GM12891 (cell line): Measurements from ENCODE around the gene CRY2.

Source experiments
- POLR2A ChIP-seq: IDR thresholded peaks from 2 replicates; pipeline ENCODE4 v1.6.1; 2011; ENCODE audit warnings: low read depth, low read length, control low read depth
- POLR2AphosphoS5 ChIP-seq: IDR thresholded peaks from 2 replicates; pipeline ENCODE4 v1.6.1; 2011; ENCODE audit warnings: low read depth, low read length, control low read depth
- POU2F2 ChIP-seq: IDR thresholded peaks from 2 replicates; pipeline ENCODE4 v1.6.1; 2011; ENCODE audit warnings: low read depth, mild to moderate bottlenecking, control low read depth, low read length, moderate library complexity
- SPI1 ChIP-seq: IDR thresholded peaks from 2 replicates; pipeline ENCODE4 v1.6.1; 2011; ENCODE audit warnings: low read depth, low read length, control low read depth
- TAF1 ChIP-seq: IDR thresholded peaks from 2 replicates; pipeline ENCODE4 v1.6.1; 2011; ENCODE audit warnings: low read depth, low read length, control low read depth

DNA sequence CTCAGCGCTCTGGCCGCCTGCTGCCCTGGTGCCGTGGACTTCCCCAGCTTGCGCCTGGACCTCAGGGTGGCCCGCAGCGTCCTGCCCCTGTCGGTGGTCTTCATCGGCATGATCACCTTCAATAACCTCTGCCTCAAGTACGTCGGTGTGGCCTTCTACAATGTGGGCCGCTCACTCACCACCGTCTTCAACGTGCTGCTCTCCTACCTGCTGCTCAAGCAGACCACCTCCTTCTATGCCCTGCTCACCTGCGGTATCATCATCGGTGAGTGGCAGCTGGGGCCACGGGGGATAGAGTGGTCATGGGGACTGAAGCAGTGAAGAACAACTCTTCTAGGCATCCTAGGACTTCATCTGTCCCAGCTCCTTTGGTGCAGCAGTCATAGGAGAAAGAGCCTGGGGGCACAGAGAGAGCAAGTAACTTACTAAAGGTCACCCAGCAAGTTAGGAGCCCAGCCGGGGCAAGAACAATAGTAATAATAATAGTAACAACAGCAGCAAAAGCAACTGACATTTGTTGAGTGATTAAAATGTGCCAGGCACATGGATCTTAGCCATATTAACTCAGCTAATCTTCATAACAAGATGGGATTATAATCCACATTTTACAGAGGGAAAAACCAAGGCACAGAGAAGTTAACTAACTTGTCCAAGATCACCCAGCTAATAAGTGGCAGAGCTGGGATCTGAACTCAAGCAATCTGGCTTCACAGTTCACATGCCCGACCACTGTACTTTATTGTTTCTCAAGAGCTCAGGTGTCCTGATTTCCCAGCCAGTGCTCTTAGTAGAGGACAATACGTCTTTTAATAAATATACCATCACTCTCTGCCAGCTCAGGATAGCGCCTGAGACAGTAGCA, 41.0 kb upstream of the CRY2 start:
- TF ChIP-seq TAF1 (no peak), POLR2A (no peak), POLR2AphosphoS5 (no peak), SPI1 (no peak), POU2F2 (no peak)
